SKM-1 treated with dmso at 0.1 percent for 144 hours (cell line): ENCODE measurements around the gene TMEM163.

ENCODE experiments used
- DNase-seq: peaks from one replicate; lab custom pipeline; 2025; ENCODE audit not compliant: unreplicated experiment; lab: John Stamatoyannopoulos, UW

Gene TMEM163

GRCh38 chr2:134412639-134412999, 306.2 kb downstream of the TMEM163 start:
- no peak for DNase-seq

- peak; percentile 46 for DNase-seq
Measured at GRCh38 chr2:134411828-134412638, 306.8 kb downstream of the TMEM163 start.

DNA sequence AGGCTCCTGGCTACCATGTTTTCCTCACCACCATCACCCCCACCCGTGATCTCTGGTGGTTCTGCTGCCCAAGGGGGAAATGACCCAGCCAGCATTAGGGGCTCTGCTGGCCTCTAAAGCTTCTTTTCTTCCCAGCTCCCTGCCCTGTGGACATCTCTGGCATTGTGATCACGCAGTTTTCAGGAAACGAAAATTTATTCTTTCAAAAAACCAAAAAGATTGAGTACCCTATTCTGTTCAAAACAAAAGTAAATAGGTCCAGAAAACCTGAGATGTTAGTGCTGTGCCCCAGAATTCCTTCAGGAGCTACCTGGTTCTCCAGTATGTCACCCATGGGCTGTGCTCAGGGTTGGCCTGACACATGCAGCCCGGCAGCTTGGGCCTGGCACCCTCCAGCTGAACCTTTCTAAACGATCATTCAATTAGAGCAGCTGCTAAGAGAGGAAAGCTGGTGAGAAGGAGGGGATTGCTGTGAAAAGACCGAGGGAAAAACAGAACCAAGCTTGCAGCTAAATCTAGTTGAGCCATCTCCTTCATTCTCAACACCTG, 307.4 kb downstream of the TMEM163 start:
- DNase-seq: no peak

DNA sequence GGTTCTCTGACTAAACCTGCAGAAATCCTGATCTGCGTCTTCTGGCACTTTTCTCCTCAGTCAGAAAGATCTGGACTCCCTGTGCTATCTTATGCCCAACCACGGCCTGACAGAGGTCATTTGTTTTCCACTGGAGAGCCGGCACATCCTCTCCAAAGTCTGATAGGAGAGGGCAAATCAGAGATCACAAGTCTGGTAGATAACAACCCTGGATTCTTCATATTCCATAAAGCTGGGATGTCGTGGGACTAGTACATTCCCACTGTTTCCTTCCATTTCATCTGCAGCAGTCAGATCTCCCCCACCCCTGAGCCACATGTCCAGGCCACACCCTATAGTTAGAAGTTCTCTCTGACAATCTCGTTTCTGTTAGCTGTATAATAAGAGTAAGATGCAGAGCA, 308.0 kb downstream of the TMEM163 start:
- DNase-seq: no peak

- no peak for DNase-seq
Measured at GRCh38 chr2:134410006-134410405, 308.8 kb downstream of the TMEM163 start.

GRCh38 chr2:134408791-134409190, 310.0 kb downstream of the TMEM163 start:
- DNase-seq: no peak

DNA sequence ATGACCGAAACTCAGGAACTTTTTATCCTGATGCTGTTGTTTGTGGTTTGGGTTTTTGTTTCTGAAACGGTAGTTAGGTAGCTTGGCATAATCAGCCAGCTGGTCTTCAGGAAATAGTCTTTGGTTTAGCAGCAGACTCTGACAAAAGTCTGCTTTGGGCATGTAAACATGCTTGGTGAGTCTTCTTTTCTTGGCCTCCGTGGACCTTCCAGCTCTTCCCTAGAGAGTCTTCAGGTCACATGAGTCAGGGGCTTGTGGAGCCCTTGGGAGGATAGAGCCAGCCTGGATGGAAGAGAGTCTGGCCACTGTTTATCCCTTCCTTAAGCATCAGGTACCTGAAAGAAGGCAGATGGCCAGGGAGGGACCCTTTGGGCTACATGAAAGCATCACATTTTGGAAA, 310.4 kb downstream of the TMEM163 start:
- DNase-seq: no peak

GRCh38 chr2:134407154-134407890, 311.5 kb downstream of the TMEM163 start:
- DNase-seq: no peak

GRCh38 chr2:134406736-134407135, 312.1 kb downstream of the TMEM163 start:
- no peak for DNase-seq

DNA sequence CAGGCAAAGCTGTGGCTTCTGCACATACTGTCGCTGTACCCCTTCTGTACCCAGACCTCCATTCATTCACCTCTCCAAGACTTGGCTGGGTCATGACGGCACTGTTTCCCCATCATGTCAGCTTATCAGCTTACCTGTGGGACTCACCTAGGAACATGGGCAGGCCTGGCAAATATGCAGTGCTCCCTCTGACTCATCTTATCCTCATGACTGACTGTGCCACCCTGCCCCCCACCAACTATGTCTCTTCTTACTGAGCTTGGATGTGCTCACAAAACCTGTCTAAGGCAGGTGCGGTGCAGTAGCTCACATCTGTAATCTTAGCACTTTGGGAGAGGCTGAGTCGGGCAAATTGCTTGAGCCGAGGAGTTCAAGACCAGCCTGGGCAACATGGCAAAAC, 312.5 kb downstream of the TMEM163 start:
- no peak for DNase-seq
